ENCODE results near the gene COPZ2.
"Not testable (repeated sequence)": the region's sequence is repeated elsewhere in the genome, so short reads cannot be mapped to it uniquely, and the experiment has no call there.

COPZ2 gene

DNA sequence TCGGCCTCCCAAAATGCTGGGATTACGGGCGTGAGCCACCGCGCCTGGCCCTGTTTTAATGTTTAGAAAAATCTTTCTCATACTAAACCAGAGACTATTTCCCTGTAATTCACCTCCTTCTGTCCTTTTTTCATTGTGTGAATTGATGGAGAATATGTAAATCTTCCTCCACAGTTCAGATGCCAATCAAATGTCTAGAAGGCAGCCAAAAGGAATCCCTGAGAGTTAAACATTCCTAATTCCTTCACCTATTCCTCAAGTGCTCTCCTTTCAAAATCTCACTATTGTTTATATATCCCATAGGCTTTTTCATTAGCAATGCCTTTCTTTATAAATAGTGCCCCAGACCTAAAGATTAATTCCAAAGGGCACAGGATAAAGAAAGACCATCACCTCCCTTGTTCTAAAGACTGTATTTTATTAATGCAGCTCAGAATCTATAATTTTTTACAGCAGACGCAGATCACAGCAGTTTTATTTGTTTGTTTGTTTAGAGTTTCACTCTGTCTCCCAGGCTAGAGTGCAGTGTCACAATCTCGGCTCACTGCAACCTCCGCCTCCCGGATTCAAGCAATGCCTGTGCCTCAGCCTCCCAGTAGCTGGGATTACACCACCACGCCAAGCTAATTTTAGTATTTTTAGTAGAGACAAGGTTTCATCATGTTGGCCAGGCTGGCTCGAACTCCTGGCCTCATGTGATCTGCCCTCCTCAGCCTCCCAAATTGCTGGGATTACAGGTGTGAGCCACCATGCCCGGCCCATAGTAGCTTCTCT is 30.5 kb downstream of the COPZ2 start:
- no peak for DNase-seq (ENCODE audit: low read depth in 2 of 2)

DNA sequence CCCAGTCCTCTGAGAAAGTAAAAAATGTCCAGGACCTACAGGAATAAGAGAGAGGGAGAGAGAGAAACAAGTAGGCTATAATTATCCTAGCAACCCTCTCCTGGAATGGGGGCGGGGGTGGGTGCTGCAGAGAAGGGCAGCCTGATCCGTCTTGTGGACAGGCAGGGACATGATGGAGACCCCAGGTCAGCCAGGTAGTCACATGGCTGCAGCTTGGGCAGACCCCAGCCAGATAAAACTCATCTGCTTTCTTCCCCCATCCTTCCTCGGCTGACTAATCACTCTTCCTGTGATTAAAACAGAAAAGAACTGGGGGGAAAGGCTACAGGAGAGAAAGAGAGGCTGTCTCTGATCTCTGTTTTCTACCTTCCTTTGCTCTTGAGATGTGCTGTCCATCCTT is 32.6 kb downstream of the COPZ2 start:
- DNase-seq (ENCODE audit: low read depth in 2 of 2) = no peak

DNA sequence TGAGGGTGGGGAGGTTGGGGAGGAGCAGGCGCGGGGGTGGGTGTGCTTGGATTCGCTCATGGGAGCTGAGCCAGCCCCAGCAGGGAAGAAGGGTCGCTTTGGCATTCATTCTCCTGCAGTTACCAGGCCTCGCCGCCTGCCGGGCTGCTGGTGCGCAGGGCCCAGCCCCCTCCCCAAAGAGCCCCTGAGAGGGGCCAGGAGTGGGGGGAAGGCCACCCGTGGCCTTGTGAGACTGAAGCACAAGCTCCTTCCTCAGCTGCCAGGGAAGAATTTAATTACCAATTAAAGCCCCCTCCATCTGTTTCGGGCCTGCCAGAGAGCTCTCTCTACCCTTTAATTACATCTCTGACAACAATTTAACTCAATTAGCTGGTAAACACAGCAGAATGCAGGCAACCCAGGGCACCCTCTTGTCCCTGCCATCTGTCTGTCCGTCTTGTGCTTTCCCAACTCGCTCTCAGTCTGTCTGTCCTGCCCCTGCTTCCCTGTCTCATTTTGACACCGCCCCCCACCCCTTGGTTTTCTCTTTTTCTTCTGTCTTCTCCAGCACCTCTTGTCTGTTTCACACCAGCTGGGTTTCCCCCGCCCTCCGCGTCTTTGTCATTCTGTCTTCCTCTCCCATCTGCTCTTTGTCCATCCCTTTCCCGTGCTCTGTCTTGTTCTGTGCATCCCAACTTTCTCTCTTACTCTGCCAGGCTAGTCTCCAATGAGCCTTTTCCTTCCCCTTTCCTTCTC is 34.0 kb downstream of the COPZ2 start:
- DNase-seq (ENCODE audit: low read depth in 2 of 2) = no peak

DNA sequence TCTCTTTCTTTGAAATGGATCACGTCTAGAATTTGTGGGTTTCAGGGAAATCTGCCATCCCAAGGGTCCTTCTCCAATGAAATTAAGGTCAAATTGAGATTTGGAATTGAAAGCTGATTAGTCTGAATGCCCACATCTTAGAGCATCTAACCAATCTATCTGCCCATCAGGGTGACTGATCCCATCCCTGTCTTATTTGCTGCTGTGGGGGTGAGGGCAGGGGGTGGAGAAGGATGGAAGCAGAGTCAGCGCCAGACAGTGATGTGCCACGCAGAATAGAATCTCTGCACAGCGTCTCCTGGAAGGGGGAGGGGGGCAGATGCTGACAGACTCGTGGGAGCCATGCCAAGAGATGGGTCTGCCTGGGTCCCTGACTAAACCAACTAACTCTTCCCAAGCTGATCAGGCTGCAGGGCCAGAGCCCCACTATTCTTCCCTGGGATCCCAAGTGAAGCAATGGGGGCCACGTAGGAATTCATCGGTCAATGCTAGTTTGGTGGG is 34.6 kb downstream of the COPZ2 start:
- no peak for DNase-seq (ENCODE audit: low read depth in 2 of 2)

DNA sequence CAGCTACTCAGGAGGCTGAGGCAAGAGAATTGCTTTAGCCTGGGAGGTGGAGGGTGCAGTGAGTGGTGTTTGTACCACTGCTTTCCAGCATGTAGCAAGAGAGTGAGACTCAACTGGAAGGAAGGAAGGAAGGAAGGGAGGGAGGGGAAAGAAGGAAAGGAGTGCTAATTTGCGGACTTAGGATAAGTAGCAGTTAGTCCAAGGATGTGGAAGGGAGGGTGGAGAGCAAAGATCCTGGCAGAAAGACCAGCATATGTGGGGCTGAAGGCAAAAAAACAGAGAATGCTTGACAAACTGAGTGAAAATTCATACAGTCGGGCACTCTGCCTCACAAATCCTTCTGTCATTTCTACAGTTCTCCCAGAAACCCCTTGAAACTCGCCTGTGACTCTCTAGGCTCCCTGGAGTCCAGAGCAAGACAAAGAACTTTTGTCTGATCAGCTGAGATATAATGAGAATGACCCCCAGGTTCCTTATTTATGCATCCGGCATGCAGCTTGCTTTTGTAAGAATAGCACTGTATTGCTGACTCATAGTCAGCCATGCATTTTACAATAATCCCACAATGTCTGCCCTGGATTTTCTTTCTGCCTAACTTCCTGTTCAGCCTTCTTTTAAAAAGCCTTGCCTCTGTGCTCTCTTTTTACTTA is 35.2 kb downstream of the COPZ2 start:
- DNase-seq (ENCODE audit: low read depth in 2 of 2) = no peak

DNA sequence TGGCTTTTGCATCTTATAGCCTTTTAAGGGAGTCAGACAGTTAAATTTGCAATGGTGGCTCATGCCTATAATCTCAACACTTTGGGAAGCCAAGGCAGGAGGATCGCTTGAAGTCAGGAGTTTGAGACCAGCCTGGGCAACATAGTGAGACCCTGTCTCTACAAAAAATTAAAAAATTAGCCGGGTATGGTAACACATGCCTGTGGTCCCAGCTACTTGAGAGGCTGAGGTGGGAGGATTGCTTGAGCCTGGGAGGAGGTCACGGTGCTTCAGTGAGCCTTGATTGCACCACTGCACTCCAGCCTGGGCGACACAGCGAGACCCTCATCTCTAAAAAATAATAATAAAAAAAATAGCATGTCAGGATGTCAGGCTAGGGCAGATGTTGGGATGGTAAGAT is 35.9 kb downstream of the COPZ2 start:
- not testable (repeated sequence) for DNase-seq (ENCODE audit: low read depth in 2 of 2)

DNA sequence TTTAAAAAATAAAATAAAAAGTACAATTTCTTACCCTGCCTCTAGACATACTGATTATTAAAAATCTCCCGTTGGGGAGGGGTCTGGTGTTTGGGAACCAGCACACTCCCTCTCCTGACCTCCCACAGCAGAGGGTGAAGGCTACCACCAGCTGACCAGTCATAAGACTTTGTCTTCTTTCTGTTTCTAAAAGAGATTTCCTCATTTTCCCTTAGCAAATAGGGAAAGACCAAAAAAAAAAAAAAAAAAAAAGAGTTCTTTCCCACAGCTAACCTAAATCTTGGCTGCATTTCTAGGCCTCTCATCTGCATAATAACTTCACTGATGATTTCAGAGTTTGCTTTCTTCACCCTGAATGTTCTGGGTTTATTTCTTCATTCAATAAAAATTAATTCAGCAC is 36.4 kb downstream of the COPZ2 start:
- no peak for DNase-seq (ENCODE audit: low read depth in 2 of 2)

DNA sequence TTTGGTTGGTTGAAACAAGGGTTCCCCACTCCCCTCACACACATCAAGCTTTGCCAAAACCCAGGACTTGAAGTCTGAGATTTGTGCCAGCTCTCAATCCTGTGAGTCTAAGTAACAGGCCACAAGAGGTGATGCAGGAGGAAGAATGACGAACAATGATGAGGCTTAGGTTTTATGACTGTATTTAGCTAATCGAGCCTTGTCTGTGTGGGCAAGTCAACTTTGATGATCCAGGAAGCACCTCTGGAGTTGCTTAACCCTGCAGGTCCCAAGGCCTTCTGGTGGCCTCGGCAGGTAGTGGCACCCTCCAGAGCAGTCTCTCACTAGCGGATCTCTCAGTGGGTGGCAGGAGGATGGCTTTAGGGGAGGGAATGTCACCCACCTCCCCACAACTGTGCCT is 38.0 kb downstream of the COPZ2 start:
- DNase-seq (ENCODE audit: low read depth in 2 of 2) = no peak

DNA sequence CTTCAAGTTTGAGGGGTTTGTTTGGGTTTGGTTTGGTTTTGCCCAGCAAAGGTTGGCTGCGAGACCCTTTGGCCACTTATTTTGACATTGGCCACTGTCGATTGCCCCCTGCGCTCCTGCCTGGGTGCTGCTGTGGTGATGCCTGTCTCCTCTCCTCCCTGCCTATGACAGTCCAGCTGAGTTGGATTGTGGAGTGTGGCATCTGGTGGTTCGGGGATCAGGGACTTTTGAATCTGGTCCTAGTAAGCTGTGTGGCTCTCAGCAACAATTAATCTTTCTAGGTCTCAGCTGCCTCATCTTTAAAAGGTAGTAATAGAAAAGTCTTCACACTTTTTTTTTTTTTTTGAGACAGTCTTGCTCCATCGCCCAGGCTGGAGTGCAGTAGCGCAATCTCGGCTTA is 39.6 kb downstream of the COPZ2 start:
- no peak for DNase-seq (ENCODE audit: low read depth in 2 of 2)

DNA sequence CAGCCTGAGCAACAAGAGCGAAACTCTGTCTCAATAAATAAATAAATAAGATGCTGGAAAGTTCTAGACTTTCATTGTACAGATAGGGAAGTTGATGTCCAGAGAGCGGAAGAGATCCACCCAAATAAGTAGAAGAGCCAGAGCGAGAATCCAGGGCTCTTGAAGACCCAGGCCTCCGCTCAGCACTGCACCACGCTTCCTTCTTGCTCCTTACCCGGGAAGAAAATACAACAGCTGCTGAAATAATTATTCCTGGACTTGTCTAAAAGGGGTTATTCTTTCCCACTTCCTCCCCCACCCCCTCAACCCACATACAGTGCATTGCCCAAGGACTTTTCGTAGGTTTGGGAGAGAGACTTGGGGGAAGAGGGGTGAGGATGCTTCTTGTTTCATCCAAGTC is 40.0 kb downstream of the COPZ2 start:
- no peak for DNase-seq (ENCODE audit: low read depth in 2 of 2)

DNA sequence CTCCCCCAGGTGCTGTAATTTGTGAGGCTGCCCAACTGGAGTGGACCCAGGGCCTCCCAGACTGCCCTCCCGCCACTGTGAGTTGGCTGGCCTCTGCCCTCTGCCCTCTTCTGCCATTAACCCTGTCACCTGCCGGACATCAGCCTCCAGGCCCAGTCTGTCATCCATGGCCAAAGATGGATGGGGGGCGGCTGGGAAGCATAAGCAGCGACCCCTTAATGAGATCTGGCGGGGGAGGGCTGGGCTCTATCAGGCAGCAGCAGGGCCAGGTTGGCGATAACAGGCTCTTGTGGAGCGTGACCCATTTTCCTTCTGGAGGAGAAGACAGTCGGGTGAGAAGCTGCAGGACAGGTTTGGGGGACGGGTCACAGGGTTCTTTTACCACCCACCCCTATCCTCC is 41.4 kb downstream of the COPZ2 start:
- DNase-seq (ENCODE audit: low read depth in 2 of 2) = no peak

DNA sequence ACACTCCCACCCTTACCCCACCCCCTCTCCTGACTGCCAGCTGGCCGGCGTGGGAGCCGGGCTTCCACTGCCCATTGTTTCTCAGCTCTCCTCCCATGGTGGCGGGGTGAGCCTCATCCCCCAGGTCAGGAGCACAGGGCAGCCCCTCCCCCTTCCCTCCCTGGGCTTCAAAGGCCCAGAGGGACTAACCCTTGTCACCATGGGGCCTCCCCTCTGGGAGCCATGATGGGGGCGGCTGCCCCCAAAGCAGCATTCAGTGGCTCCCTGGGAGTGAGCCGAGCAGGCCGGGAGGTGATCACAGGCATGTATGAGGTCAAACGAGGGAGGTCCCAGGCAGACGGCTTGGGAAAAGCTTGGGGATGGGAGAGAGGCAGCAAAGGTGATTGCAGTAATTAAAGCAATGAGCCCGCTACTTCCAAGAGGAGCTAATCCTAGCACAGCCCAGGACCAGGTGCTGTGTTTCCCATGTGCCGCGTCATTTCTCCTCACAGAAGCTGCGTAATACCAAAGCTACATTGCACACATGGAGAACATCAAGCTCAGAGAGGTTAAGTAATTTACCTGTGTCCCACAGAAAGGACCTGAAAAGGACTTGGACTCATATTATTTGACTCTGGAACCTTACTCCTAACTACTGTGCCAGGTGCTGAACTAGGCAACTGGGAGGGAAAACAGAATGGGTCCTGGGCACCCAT is 42.2 kb downstream of the COPZ2 start:
- no peak for DNase-seq (ENCODE audit: low read depth in 2 of 2)

DNA sequence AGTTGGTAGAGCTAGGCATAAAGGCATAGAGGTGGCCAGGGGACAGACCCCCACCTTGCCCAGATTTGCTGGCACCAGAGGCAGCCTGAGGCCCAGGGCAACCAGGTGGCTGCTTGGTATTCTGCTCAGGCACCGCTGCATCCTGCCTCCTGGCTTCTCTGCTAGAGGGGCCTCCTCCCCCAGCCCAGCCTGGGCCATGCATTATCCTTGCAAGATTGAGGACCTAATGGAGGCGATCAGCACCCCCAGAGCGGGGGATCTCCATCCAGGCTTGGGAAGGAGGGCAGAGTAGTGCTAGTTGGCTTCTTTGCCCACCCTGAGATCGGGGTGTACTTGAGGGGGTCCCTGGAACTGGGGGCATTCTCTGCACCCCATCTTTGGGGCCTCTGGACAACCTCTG is 42.9 kb downstream of the COPZ2 start:
- DNase-seq (ENCODE audit: low read depth in 2 of 2) = no peak

DNA sequence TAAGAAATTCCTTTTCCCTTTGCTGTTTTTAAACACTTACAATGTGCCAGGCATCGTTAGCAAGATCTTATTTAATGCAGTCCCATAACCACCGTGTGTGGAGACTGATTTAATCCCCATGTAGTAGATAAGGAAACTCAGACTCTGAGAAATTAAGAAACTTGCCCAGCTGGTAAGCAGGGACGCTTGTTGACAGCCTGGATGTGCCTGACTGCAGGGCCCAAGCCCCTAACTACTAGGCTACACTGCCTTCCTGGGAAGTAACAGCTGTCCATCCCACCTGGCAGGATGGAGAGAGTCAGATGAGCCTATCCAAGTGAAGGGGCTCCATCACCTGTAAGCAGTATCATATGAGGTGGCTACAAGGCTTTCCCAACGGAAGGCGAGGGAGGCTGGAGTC is 43.6 kb downstream of the COPZ2 start:
- DNase-seq (ENCODE audit: low read depth in 2 of 2) = no peak

DNA sequence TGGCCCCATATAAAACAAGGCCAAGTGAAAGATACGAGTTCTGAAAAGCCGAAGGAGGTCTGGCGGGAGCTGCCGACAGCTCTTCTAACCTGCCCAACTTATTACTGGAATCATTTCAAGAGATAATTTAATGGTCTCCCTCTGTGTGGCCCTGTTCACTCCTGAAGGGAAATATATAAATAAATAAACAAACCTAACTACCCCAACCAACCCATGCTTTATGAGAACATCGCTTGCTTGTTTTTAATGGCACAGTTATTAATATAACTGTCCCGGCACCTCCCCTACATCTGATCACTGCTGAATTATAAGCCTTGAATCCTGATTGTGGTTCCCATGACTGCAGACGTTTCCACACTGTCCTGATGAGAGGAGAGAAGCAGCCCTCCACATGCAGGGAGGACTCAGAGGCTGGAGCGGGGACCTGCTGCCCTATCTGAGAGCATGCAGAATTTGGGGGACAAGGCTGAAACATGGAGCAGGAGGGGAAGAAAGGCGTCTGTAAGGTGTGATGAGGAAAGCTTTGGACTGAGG is 44.5 kb downstream of the COPZ2 start:
- DNase-seq (ENCODE audit: low read depth in 2 of 2) = no peak

DNA sequence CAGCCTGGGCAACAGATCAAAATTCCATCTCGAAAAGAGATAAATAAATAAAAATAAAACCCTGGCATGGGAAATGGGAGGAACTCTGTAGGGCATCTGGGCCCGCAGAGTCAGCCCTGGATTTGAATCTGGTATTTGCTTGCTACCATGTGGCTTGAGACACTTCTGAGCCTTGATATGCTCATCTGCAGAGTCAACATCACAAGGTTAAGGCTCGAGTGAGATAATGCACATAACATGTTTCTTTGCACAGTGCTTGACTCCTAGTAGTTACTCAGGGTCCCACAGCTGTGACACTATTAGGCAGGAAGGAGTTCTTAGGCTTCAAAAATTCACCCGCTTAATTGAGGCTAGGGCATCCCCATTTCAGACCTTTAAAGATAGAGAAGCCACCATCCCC is 45.4 kb downstream of the COPZ2 start:
- no peak for DNase-seq (ENCODE audit: low read depth in 2 of 2)

DNA sequence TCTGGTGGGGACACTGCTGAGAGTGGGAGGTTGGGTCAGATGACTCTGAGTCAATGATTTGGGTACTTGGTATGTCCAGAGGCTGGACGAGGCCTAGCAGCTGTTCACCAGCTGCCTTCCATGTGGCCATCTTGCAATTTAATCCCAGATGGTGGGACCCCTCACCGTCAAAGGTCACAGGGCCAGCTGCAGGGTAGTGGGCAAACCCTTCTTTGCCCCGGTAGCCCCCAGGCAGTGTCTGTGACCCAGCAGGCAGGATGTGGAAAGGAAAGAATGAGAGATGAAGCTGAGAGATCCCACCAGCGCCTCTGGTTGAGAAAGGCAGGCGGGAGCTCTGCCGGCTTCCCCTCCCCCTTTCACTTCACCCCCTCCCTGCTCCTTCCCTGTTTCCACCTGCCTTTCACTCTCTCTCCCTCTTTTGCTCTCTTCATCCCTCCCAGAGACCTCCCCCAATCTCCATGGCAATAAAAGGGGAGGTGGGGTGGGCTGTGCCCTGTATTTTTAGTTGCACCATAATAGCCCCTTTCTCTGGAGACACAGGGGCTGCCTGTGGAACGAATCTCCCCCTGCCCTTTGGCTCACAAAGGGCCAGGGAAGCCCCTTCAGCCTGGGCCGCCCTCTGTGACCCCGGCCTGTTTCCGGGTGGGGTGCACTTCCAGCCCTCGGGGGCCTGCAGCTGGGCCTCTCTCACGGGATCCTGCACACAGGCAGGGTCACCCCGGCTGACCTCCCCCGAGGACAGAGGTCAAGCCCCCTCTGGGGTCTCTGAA is 46.5 kb downstream of the COPZ2 start:
- DNase-seq (ENCODE audit: low read depth in 2 of 2) = no peak

DNA sequence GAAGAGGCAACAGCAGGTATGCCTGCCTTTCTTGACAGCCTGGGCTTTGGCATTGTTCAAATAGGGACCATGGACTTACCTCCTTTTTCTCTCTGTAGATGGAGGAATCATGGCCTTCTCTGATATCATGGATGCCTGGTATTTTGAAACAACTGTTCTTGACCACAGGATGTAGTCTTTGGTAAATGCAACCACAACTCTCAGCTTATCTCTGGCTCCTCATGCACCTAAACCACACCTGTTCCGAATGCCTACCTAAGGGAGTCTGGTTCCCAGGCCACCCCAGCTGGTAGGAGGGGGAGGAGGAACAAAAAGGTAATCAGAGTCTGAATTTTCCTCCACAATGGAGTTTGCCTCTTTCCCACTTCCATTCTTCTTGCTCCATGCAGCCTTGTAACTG is 47.9 kb downstream of the COPZ2 start:
- no peak for DNase-seq (ENCODE audit: low read depth in 2 of 2)

DNA sequence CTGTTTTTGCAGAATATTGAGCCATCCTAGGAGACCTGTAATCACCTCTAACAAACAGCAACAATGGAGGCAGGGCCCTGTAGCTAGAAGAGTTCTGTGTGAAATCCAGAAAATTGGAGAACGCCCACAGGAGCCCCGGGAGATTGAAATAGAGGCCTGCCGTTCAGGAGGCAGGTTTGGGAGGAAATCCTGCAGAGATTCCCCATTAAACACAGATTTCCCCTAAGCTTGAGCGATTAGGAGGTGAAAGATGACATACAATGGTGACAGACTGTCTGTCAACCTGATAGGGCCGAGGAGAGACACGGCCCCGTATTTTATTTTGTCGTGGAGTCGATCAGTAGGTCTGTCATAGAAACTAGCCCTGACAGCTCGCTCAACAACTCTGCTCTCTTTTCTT is 48.4 kb downstream of the COPZ2 start:
- no peak for DNase-seq (ENCODE audit: low read depth in 2 of 2)

DNA sequence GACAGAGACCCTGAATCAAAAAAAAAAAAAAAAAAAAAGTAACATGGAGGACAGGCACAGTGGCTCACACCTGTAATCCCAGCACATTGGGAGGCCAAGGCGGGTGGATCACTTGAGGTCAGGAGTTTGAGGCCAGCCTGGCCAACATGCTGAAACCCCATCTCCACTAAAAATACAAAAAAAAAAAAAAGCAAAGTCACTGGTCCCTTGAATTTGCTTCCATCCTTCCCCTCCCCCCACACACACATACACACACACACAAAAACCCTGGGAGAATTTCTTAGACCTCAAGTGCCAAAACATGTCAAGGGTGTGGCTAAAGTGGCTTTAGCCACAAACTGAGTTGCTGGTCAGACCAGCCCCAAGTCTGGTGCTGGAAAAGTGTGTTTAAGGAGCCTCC is 49.2 kb downstream of the COPZ2 start:
- not testable (repeated sequence) for DNase-seq (ENCODE audit: low read depth in 2 of 2)

DNA sequence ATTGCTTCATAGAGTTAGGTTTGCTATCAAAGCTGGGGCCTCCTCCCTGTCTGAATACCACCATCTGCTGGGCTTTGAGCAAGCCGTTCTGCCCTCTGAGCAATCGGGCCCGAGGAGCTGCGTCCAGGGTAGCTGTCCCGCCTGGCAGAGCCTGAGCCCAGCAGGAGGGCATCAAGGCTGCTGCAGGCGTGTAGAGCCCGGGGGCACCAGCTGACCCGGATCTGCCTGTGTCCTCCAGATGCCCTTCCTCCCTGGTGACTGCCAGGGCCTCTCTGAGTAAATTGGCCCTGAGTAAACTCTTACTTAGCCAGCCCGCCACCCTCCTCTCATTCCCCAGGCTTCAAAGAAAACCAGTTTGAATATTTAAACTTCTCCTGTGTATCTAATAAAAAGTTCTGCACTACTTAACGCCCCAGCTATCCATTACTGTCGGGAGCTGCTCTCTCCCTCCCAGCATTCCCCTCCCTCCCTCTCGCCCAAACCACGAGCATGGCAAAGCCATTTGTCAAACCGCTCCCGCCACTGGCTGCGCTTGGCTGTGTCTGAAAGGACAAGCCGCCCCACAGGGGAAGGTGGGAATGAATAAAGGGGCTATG is 50.3 kb downstream of the COPZ2 start:
- no peak for DNase-seq (ENCODE audit: low read depth in 2 of 2)
